NCI-H345 treated with DMSO at 0.1 percent for 48 hours (cell line): ENCODE data around the gene TMEM200A.

Experiments used
- DNase-seq: peaks from one replicate; lab custom pipeline; 2025; ENCODE audit not compliant: unreplicated experiment; lab: John Stamatoyannopoulos, UW

TMEM200A gene

GRCh38 chr6:130377371-130377770 lies 11.6 kb downstream of the TMEM200A start:
- DNase-seq: no peak

DNA sequence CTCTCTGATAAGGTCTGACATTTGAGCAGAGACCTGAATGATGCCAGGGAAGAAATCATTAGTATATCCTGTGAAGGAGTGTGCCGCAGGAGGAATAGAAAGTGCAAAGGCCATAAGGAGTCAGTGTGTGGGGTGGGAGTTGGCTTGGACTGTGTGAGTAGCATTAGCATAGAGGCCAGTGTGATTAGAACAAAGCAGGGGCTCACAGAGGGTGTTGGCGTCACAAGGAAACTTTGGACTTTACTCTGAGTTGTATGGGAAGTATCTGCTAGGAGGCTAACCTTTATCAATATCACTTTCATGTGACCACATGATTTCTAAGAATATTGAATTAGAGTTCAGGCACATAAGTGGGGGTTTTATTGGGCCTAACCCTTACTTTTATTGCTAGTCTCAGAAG lies 12.1 kb downstream of the TMEM200A start:
- no peak for DNase-seq

DNA sequence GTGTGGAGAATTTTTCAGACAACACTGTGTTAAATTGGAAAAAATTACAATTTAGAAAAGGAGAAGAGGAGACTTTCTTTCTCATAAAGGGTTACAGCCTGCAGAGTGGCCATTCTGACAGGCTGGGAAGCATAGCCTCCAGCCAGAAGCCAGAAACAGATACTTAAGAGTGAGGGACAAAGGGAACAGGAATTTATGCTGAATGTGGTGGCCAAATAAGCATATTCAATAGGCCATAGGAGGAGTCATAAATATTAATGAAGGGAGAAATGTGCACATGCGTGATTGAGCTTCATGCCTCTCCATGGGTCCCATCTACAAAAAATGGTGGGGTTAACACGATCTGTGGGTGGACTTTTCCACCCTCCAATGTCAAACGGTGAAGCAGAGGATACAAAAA lies 13.4 kb downstream of the TMEM200A start:
- DNase-seq: no peak

DNA sequence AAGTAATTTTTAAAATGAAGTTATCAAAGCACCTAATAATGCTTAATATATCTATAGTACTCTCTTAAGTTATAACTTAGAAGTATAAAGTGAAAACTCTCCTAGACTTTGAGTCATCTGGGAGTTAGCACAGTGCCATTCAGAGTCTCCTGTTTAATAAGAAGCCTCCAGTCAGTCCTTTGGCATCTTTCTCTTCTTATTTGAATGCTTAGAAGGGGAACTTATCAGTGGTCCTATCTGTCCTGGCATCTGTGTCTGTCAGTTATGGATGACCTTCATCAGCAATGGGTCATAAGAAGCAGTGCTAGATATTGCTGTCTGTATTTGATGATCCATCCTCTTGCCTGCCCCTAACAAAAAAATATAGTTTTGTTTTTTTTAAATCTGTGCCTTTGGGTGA lies 15.2 kb downstream of the TMEM200A start:
- no peak for DNase-seq

GRCh38 chr6:130381459-130382380 lies 15.9 kb downstream of the TMEM200A start:
- no peak for DNase-seq

DNA sequence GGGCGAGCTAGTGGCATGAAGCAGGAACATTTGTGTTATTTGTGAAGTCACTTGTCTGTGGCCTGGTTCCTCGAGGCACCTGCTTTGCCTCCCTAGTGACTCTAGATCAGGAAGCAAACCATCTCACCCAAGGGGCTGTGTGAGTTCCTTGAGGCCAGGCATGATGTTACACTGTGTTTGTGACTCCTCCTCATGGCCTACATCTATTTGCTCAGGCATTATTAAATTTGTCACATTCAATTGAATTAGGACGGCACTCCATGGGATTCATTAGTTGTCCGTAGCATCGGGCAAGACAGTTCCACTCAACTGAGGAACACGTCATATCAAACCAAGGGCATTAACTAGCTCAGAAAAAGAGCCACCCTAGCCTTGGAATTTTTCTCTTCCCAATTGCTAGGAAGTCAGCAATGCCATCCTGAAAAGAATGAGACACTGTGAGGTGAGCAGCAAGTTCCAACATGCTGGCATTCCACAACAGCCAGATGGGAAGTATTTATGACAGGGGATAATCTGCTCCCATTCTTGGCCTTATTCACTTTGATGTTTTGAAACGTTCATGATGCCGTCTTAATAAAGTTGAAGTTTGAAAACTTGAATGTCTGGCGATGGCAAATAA lies 17.2 kb downstream of the TMEM200A start:
- no peak for DNase-seq

- DNase-seq: no peak
These were observed 19.4 kb downstream of the TMEM200A start for GRCh38 chr6:130385064-130385695.

- DNase-seq: no peak
These were observed 23.3 kb downstream of the TMEM200A start for GRCh38 chr6:130389142-130389541.

GRCh38 chr6:130390890-130391289 lies 25.1 kb downstream of the TMEM200A start:
- DNase-seq: no peak

DNA sequence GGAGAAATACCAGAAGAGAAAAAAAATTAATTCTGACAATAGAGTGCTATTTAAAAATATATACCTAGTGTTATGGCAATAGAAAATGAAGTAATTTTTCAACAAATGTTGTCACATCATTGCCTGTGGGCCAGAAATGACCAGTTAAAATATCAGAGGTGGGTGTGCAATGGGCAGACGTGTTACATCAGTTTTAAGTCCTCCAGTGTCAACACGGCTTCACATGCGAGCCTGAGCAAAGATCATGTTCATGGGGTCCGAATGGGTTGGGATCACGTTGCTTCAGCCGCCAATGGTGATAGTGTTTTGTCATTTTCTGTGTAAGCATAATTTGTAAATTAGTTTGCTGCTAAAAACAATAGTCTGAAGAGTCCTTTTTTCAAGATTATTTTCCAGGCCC lies 27.5 kb downstream of the TMEM200A start:
- DNase-seq: no peak

DNA sequence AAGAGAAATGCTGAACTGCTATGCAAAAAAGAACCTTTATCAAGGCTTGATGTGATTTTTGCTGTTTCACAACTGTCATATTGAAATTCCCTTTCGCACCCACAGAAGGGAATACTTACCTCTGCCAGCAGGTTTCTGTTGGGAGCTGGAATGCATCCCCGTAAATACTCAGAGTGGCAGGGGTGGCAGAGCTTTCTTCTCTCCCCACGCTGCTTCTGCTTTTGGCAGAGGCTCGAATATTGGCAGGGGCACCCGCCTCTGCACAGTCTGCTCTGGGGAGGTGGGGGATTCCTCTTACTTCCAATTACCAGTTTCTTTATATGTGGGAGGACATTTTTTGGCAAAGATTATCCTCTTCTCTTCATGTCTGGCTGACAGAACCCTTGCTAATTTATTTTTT lies 28.4 kb downstream of the TMEM200A start:
- no peak for DNase-seq

DNA sequence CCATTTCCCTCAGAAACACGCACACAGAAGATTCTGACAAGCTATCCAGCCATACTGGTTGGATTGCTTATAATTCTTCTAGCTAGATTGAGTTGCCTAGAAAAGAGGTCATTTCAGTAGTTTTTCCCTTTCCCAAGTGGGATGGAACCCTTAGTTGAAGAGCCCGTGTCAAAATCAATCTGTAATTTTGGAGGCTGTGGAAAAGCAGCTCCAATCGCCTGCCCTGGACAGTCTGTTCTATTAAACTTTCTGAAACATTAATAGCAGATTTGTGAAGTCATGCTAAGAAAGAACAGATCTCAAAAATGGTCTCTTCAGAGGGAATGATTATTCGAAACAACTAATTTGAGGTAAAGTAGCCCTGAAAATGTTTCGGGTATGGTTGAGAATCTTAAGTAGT lies 29.3 kb downstream of the TMEM200A start:
- no peak for DNase-seq

- DNase-seq: no peak
These were observed 30.9 kb downstream of the TMEM200A start for GRCh38 chr6:130396722-130397121.

- DNase-seq: no peak
These were observed 39.7 kb downstream of the TMEM200A start for GRCh38 chr6:130405549-130405948.

DNA sequence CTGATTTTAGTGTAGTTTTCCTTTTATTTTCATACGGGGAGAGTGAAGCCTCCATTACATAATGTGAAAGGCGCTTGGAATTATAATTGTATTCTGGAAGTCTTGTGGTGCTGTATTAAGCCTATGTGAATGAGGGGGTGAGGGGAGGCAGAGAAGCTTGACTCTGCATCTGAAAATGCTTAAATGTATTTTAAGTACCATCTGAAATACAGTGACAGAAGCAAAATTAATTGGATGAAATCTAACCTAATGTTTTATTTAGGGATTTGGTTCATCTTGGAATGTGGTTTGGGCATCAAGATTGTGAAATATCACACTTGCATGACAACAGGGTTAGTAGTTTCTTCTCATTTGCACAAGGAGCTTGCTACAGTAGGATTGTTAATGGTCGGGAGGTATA lies 41.2 kb downstream of the TMEM200A start:
- no peak for DNase-seq

GRCh38 chr6:130409418-130410100 lies 43.7 kb downstream of the TMEM200A start:
- DNase-seq: no peak

DNA sequence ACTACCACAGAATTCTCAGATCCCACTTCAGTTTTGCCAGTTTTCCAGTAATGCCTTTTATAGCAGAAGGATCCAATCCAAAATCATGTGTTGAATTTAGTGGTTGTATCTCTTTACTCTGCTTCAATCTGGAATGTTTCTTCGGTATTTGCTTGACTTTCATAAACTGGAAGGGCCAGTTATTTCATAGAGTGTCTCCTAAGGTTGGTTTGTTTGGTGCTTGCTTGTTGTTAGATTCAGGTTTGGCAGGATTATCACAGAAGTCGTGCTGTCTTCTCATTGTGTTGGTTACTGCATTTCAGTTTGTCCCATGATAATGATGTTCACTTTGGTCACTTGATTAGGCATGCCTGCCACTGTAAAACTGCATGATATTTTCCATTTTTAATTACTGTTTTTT lies 45.7 kb downstream of the TMEM200A start:
- no peak for DNase-seq

DNA sequence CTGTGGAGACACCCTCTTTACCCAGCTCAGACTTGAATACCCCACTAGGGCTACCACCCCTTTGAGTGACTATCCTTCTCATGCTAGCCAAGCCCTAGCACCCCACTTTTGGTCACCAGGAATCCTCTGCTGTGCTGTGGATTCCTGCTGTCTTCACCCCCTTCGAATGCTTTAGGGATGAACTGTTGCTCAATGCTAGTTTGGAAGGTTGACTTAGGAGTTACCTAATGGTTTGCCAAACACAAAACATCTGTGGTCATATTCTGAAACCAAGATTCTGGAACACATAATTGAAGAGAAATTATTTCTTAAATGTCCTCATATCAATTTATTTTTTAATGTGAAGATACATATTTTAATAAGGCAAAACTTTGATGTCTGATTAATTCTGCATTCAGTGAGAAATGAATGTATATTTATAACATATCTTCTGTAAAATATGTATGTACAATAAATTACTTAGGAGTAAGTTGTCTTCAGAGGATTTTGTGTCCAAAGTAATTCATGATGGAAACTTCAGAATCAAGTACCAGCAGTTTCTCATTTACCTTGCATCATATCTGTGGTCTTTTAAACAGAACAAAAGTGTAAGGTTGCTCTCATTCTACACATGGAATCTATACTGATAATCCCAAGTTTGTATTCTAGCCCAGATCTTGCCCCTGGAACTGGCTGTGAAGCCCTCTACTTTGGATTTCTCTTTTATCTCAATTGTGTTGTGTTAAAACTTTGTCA lies 46.9 kb downstream of the TMEM200A start:
- no peak for DNase-seq

DNA sequence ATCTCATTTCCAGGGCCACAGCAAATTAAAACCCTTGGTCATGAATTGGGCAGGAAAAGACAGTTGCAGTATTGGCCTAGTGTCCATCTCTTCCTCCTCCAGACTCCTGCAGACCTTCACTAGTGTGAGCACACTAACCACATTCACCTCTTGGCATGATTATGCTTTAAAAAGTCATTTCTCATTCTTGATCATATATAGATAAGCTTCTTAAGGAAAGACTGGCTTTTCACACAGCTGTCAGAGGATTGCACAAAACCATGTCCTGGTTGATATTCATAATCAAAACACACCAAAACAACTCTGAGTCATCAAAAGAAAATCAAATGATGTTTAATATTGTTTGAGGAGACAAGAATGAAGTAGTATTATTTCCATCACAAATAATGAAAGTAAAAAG lies 52.1 kb downstream of the TMEM200A start:
- no peak for DNase-seq

DNA sequence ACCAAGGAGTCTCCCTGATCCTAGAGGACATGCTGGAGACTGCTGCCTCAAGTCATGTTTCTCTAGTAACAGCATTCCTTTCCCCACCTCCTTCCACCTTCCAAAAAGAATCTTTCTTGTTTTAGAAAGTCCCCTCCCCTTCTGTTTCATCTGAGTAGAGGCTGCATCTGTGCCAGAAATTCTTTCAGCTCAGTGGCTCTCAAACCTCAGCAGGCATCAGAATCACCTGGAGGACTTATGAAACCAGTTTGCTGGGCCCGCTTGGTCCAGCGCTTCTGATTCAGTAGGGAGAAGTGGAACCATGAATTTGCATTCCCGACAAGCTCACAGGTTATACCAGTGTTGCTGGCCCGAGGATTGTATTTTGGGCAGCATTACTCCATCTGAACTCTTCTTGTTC lies 55.1 kb downstream of the TMEM200A start:
- no peak for DNase-seq

DNA sequence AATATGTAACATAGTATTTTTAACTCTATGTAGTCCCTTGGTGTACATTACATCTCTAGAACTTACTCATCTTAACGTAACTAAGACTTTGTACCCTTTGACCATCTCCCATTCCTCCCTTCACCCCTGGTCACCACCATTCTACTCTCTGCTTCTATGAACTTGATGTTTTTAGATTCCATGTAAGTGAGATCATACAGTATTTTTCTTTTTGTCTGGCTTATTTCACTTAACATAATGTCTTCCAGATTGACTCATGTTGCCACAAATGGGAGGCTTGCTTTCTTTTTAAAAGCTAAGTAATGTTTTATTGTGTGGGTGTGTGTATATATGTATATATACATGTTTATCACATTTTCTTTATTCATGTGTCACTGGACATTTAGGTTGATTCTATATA lies 55.8 kb downstream of the TMEM200A start:
- DNase-seq: no peak
